Testis (tissue), 3 donors: ENCODE data around the gene SNX32. TPM values are rescaled to one million over a fixed set of nuclear protein-coding genes. Genes with fewer than 3 reads are reported as not detected.

Experiments used
- DNase-seq: peaks from one replicate; pipeline ENCODE4 v3.0.0-alpha.2; 2019
- H3K27ac ChIP-seq, 2 donors: fragments of 200-600 bp; sonication (generic); one replicate each; pipeline ENCODE4 v1.5.1; 2019
- H3K27me3 ChIP-seq: fragments of 200-600 bp; sonication (generic); one replicate; pipeline ENCODE4 v1.5.1; 2019
- H3K36me3 ChIP-seq: fragments of 200-600 bp; sonication (generic); one replicate; pipeline ENCODE4 v1.5.1; 2017; ENCODE audit warnings: low read depth; ENCODE audit errors: missing control alignments
- H3K4me1 ChIP-seq: fragments of 200-600 bp; sonication (generic); one replicate; pipeline ENCODE4 v1.5.1; 2019
- H3K4me3 ChIP-seq, 2 donors: fragments of 200-600 bp; sonication (generic); one replicate each; pipeline ENCODE4 v1.5.1; 2017 to 2019
- H3K9me3 ChIP-seq: fragments of 200-600 bp; sonication (generic); one replicate; pipeline ENCODE4 v1.5.1; 2017
- CTCF ChIP-seq, 3 experiments: fragments of 450-650 bp in 2 of 3; fragments of 200-600 bp in 1 of 3; sonication (generic) in 1 of 3; IDR thresholded peaks; one replicate each; pipeline ENCODE4 v1.5.1; 2016 to 2019; ENCODE audit warnings: antibody characterized with exemption in 3 of 3, mild to moderate bottlenecking in 2 of 3, moderate library complexity in 1 of 3
- POLR2A ChIP-seq: fragments of 450-650 bp; IDR thresholded peaks from one replicate; pipeline ENCODE4 v1.6.1; 2017; ENCODE audit warnings: antibody characterized with exemption, mild to moderate bottlenecking, moderate library complexity
- WGBS, 2 donors: methylation state at CpG; one replicate each; pipeline ENCODE4 v1.1.5; 2018; 5-methylcytosine and 5-hydroxymethylcytosine counted together
- intact Hi-C: fragments of 100-400 bp; cut with DNase I; formaldehyde crosslinking; loops from one replicate; pipeline ENCODE4 v1.15.1; 2023; ENCODE audit warnings: low total_unique reads
- polyA plus RNA-seq: library from polyadenylated mRNA; stranded (reverse); fragments of 350-450 nt; fragmentation: Illumina TruSeq; extraction: RNeasy Lipid Tissue Mini Kit (QIAGEN cat#74804); gene quantifications from one replicate; pipeline ENCODE4 v1.2.3, GENCODE V29; 2014; ENCODE audit warnings: low read depth, low replicate concordance; ENCODE audit not compliant: insufficient read depth
- total RNA-seq, 2 donors: library from RNA; depleted of rRNA; stranded (reverse); fragments of >200 nt; gene quantifications; one replicate each; pipeline ENCODE4 v1.2.3, GENCODE V29; 2016

SNX32 gene
- total and polyA plus RNA-seq, 3 donors from 2014 or later = 3.2 to 4.9 (median 4.0) TPM

- Histone ChIP-seq H3K27ac (no peak overlapping the region), H3K4me1 (peaks cover 22% of the 10 kb centered on the region), H3K9me3 (no peaks in the 10 kb centered on the region), H3K36me3 (no peaks in the 10 kb centered on the region), H3K4me3 (no peak overlapping the region), H3K27me3 (no peaks in the 10 kb centered on the region)
- intact Hi-C loops = loop anchor here (10.0 kb wide), 1 partner anchor 100 kb away; no protein-coding TSS in a partner anchor
- WGBS, 2 donors = 90 to 96% methylated on average over 7 of the region's 7 CpGs
- DNase-seq = no peak
- no peak for TF ChIP-seq POLR2A
These were observed 51.5 kb downstream of the SNX32 start for GRCh38 chr11:65885231-65885630.

GRCh38 chr11:65885808-65886536 is 52.2 kb downstream of the SNX32 start:
- no peak for DNase-seq
- H3K27me3 ChIP-seq = no peaks in the 10 kb centered on the region
- WGBS, 2 donors = 93 to 94% methylated on average over 12 of the region's 12 CpGs
- H3K4me3 ChIP-seq = no peak overlapping the region
- H3K9me3 ChIP-seq = no peaks in the 10 kb centered on the region
- no peaks in the 10 kb centered on the region for H3K36me3 ChIP-seq
- TF ChIP-seq CTCF (IDR thresholded peaks at IDR 0.05) (no peak), POLR2A (no peak)
- intact Hi-C loops = loop anchor here (10.0 kb wide), 1 partner anchor 99 kb away; no protein-coding TSS in a partner anchor
- no peak overlapping the region for H3K27ac ChIP-seq
- H3K4me1 ChIP-seq = peaks cover 23% of the 10 kb centered on the region

- DNase-seq = no peak
- Histone ChIP-seq H3K27me3 (no peaks in the 10 kb centered on the region), H3K4me1 (peaks cover 26% of the 10 kb centered on the region), H3K36me3 (no peaks in the 10 kb centered on the region), H3K9me3 (no peaks in the 10 kb centered on the region), H3K4me3 (peak overlapping the region in 1 of 2 donors; percentile 83), H3K27ac (peak overlapping the region in 1 of 2 donors; percentile 97)
- 62 to 72% methylated on average over 14 of the region's 14 CpGs for WGBS, 2 donors
- TF ChIP-seq POLR2A (no peak), CTCF (IDR thresholded peaks at IDR 0.05) (no peak)
- intact Hi-C loops = loop anchor here (10.0 kb wide), 1 partner anchor 98 kb away; no protein-coding TSS in a partner anchor
These were observed 53.3 kb downstream of the SNX32 start for GRCh38 chr11:65886826-65887722.

GRCh38 chr11:65887723-65888162 is 54.0 kb downstream of the SNX32 start:
- no peaks in the 10 kb centered on the region for H3K27me3 ChIP-seq
- H3K36me3 ChIP-seq = no peaks in the 10 kb centered on the region
- DNase-seq = no peak
- peak overlapping the region; percentile 73 to 83 for H3K4me3 ChIP-seq
- peaks cover 33% of the 10 kb centered on the region for H3K4me1 ChIP-seq
- TF ChIP-seq POLR2A (no peak), CTCF (IDR thresholded peaks at IDR 0.05) (no peak)
- WGBS, 2 donors = 2 to 7% methylated on average over 10 to 23 of the region's 23 CpGs
- peak overlapping the region; percentile 91 to 97 for H3K27ac ChIP-seq
- intact Hi-C loops = loop anchor here (10.0 kb wide), 1 partner anchor 97 kb away; no protein-coding TSS in a partner anchor
- no peaks in the 10 kb centered on the region for H3K9me3 ChIP-seq
